NCI-H146 treated with DMSO at 0.1 percent for 48 hours (cell line): ENCODE results near the gene NOD2.

ENCODE experiments used
- DNase-seq: peaks from one replicate; lab custom pipeline; 2025; ENCODE audit not compliant: unreplicated experiment; lab: John Stamatoyannopoulos, UW

Gene NOD2

GRCh38 chr16:50669741-50670140 is 23.7 kb upstream of the NOD2 start:
- no peak for DNase-seq

GRCh38 chr16:50670476-50670875 is 22.9 kb upstream of the NOD2 start:
- no peak for DNase-seq

GRCh38 chr16:50671644-50672260 is 21.7 kb upstream of the NOD2 start:
- DNase-seq, result no peak

- DNase-seq, result no peak
Measured at GRCh38 chr16:50673496-50674275, 19.7 kb upstream of the NOD2 start.

- DNase-seq, result no peak
Measured at GRCh38 chr16:50674831-50675230, 18.6 kb upstream of the NOD2 start.

GRCh38 chr16:50675686-50676610 is 17.5 kb upstream of the NOD2 start:
- no peak for DNase-seq

- DNase-seq, result no peak
Measured at GRCh38 chr16:50676684-50677225, 16.7 kb upstream of the NOD2 start.

- no peak for DNase-seq
Measured at GRCh38 chr16:50677351-50677750, 16.1 kb upstream of the NOD2 start.

- no peak for DNase-seq
Measured at GRCh38 chr16:50678531-50678930, 14.9 kb upstream of the NOD2 start.

- no peak for DNase-seq
Measured at GRCh38 chr16:50679266-50679665, 14.1 kb upstream of the NOD2 start.

- DNase-seq, result no peak
Measured at GRCh38 chr16:50679676-50680555, 13.5 kb upstream of the NOD2 start.

GRCh38 chr16:50680556-50680893 is 12.9 kb upstream of the NOD2 start:
- no peak for DNase-seq

GRCh38 chr16:50681021-50681885 is 12.2 kb upstream of the NOD2 start, which contains the start of gene SNX20:
Gene SNX20, minus strand, starts transcription at chr16:50681312. Its CDS starts 3,786 bp downstream, at chr16:50677526.
- no peak for DNase-seq

- DNase-seq, result no peak
Measured at GRCh38 chr16:50683689-50684374, 9.6 kb upstream of the NOD2 start.

GRCh38 chr16:50684823-50685461 is 8.5 kb upstream of the NOD2 start:
- no peak for DNase-seq

GRCh38 chr16:50685462-50686063 is 7.8 kb upstream of the NOD2 start:
- no peak for DNase-seq

- no peak for DNase-seq
Measured at GRCh38 chr16:50688083-50688482, 5.3 kb upstream of the NOD2 start.

- DNase-seq, result no peak
Measured at GRCh38 chr16:50688867-50689266, 4.5 kb upstream of the NOD2 start.
